Spleen (tissue), 7 donors: ENCODE results near the gene SLC9A4.

Source experiments
- CTCF ChIP-seq, 11 experiments: fragments of 200-600 bp in 7 of 11; fragments of 450-650 bp in 4 of 11; sonication (generic) in 4 of 11; IDR thresholded peaks in 8 of 11; conservative IDR thresholded peaks in 3 of 11; 1 replicate in 7 of 11; 2 replicates in 4 of 11; pipeline versions ENCODE4 v1.4.0 to v1.8.0; 2016 to 2021; ENCODE audit warnings: antibody characterized with exemption in 11 of 11, inconsistent platforms in 4 of 11, mild to moderate bottlenecking in 1 of 11
- POLR2A ChIP-seq, 3 donors: fragments of 450-650 bp; IDR thresholded peaks; one replicate each; pipeline ENCODE4 v1.5.1; 2017; ENCODE audit warnings: antibody characterized with exemption in 3 of 3, mild to moderate bottlenecking in 1 of 3
- POLR2AphosphoS5 ChIP-seq, 3 donors: sonication (generic); formaldehyde crosslinking; IDR thresholded peaks; one replicate each; pipeline ENCODE4 v1.5.1; 2017; ENCODE audit warnings: antibody characterized with exemption in 3 of 3
- donor health status: DM: no; HTN: no; CAD: no; lungs with moderate emphysema.
- donor health status: DM: no; HTN: no; CAD: no.
- donor health status: DM: no; HTN: no; CAD: no.

GRCh38 chr2:102518170-102518569, 45.1 kb downstream of the SLC9A4 start:
- TF ChIP-seq CTCF (IDR thresholded peaks at IDR 0.05 in 8 of 11, conservative IDR thresholded peaks at IDR 0.05 in 3 of 11) (no peak), POLR2A (IDR thresholded peaks at IDR 0.05) (no peak), POLR2AphosphoS5 (IDR thresholded peaks at IDR 0.05) (no peak)
